Endothelial cell of umbilical vein (primary cell): ENCODE measurements around the gene SDHAF2. TPM values are rescaled to one million over a fixed set of nuclear protein-coding genes. Genes with fewer than 3 reads are reported as not detected.
A peak's percentile ranks its signal among the peaks of the same experiment; 100 is the strongest.

Experiments used
- Bru-seq: library from RNA; stranded (reverse); fragments of 400-500 nt; gene quantifications from one replicate; lab custom pipeline; 2021; lab: Mats Ljungman, UMichigan
- BruChase-seq, 2 experiments: library from RNA; stranded (reverse); fragments of 400-500 nt; gene quantifications; one replicate each; lab custom pipeline; 2021; lab: Mats Ljungman, UMichigan
- BruUV-seq: library from RNA; stranded (reverse); fragments of 400-500 nt; replicated peaks from 2 replicates; lab custom pipeline; 2021; lab: Mats Ljungman, UMichigan
- CTCF ChIA-PET: fragments of 300-600, 350-600 bp; sonication (Branson Sonifier 250); formaldehyde crosslinking; loops from one replicate; lab custom pipeline; 2021; ENCODE audit warnings: antibody characterized with exemption, inconsistent platforms; lab: Charles Lee
- POLR2A ChIA-PET: fragments of 300-600, 350-600 bp; sonication (Branson Sonifier 250); formaldehyde crosslinking; loops from one replicate; lab custom pipeline; 2021; ENCODE audit warnings: antibody characterized with exemption, inconsistent platforms; lab: Charles Lee
- DNase-seq: peaks from one replicate; pipeline ENCODE4 v3.0.0-alpha.2; 2011; ENCODE audit warnings: low read depth, low spot score
- FAIRE-seq: peaks from 2 replicates; lab custom pipeline; 2011; peaks lifted over from hg19 to GRCh38; lab: Jason Lieb, UNC
- H2AFZ ChIP-seq: 2 replicates; pipeline ENCODE4 v1.6.0; 2012; ENCODE audit warnings: low read depth, low read length, control low read depth, inconsistent platforms
- H3K27ac ChIP-seq: 2 replicates; pipeline ENCODE4 v1.5.1; 2011; ENCODE audit warnings: low read depth, mild to moderate bottlenecking, control low read depth, low read length, moderate library complexity; ENCODE audit not compliant: insufficient read depth
- H3K27me3 ChIP-seq, 2 experiments: 2 replicates each; pipeline versions ENCODE4 v1.6.0 to v1.6.1; 2011; ENCODE audit warnings: low read length in 2 of 2, mixed read lengths in 1 of 2; ENCODE audit not compliant: control insufficient read depth in 2 of 2, insufficient read depth in 2 of 2
- H3K36me3 ChIP-seq, 2 experiments: 2 replicates in 1 of 2; 3 replicates in 1 of 2; pipeline ENCODE4 v1.5.1; 2011; ENCODE audit warnings: low read length in 2 of 2, mild to moderate bottlenecking in 1 of 2, moderate library complexity in 1 of 2; ENCODE audit not compliant: control insufficient read depth in 2 of 2, insufficient read depth in 2 of 2; ENCODE audit errors: extremely low read depth in 1 of 2
- H3K4me1 ChIP-seq: 3 replicates; pipeline ENCODE4 v1.5.1; 2011; ENCODE audit warnings: mild to moderate bottlenecking, low read length; ENCODE audit not compliant: control insufficient read depth, insufficient read depth; ENCODE audit errors: extremely low read depth
- H3K4me2 ChIP-seq: 2 replicates; pipeline ENCODE4 v1.6.1; 2011; ENCODE audit warnings: low read length, control low read depth, mixed read lengths; ENCODE audit not compliant: insufficient read depth
- H3K4me3 ChIP-seq, 3 experiments: fragments of 200-600 bp in 1 of 3; sonication (generic), shearing (Covaris generic) in 1 of 3; replicated peaks in 1 of 3; 2 replicates each; pipeline ENCODE4 v1.5.1; 2011 to 2016; ENCODE audit warnings: control low read depth in 3 of 3, low read length in 3 of 3, mild to moderate bottlenecking in 2 of 3, inconsistent platforms in 1 of 3, low read depth in 1 of 3, moderate library complexity in 1 of 3; ENCODE audit not compliant: insufficient read depth in 1 of 3
- H3K79me2 ChIP-seq: 2 replicates; pipeline ENCODE4 v1.6.0; 2012; ENCODE audit warnings: low read length, inconsistent platforms; ENCODE audit not compliant: control insufficient read depth, insufficient read depth
- H3K9ac ChIP-seq: replicated peaks from 2 replicates; pipeline ENCODE3; 2011; ENCODE audit warnings: low read length, control low read depth; ENCODE audit not compliant: insufficient read depth; ENCODE audit errors: extremely low read depth
- H3K9me1 ChIP-seq: replicated peaks from 3 replicates; pipeline ENCODE4 v1.6.0; 2011; ENCODE audit warnings: mild to moderate bottlenecking, low read length; ENCODE audit not compliant: control insufficient read depth, insufficient read depth; ENCODE audit errors: extremely low read depth
- H3K9me3 ChIP-seq: replicated peaks from 2 replicates; pipeline ENCODE4 v1.5.1; 2012; ENCODE audit warnings: low read length, inconsistent platforms; ENCODE audit not compliant: control insufficient read depth, insufficient read depth
- H4K20me1 ChIP-seq: replicated peaks from 2 replicates; pipeline ENCODE3; 2011; ENCODE audit warnings: mild to moderate bottlenecking, low read length; ENCODE audit not compliant: control insufficient read depth, insufficient read depth; ENCODE audit errors: extremely low read depth
- GATA2 ChIP-seq: IDR thresholded peaks from 2 replicates; pipeline ENCODE4 v1.7.0; 2011; ENCODE audit warnings: low read depth, mild to moderate bottlenecking, moderate library complexity, mixed read lengths, low read length; ENCODE audit not compliant: insufficient read length, insufficient read depth
- JUN ChIP-seq: IDR thresholded peaks from 2 replicates; pipeline ENCODE4 v1.6.1; 2011; ENCODE audit warnings: borderline replicate concordance, low read depth; ENCODE audit not compliant: insufficient read length, insufficient read depth
- POLR2A ChIP-seq: IDR thresholded peaks from 2 replicates; pipeline ENCODE4 v1.6.1; 2012; ENCODE audit warnings: low read depth, mild to moderate bottlenecking, control low read depth, low read length
- POLR2AphosphoS5 ChIP-seq: IDR thresholded peaks from 2 replicates; pipeline ENCODE4 v1.6.1; 2012; ENCODE audit warnings: low read depth, mild to moderate bottlenecking, control low read depth, low read length, moderate library complexity; ENCODE audit not compliant: insufficient read depth
- dilution Hi-C: fragments of 300-500 bp; cut with MboI; formaldehyde crosslinking; loops from one replicate; pipeline ENCODE4 v1.15.0; 2019; ENCODE audit warnings: low sequenced_read_pairs; ENCODE audit not compliant: extremely low pct_ligation_motif_present
- intact Hi-C: fragments of 100-400 bp; cut with micrococcal nuclease; formaldehyde crosslinking; loops from one replicate; pipeline ENCODE4 v1.10.0; 2022
- long read RNA-seq: library from polyadenylated mRNA; stranded (forward); transcript quantifications from one replicate; pipeline ENCODE4 v2.0.0, GENCODE V29; 2021
- polyA minus RNA-seq, 3 experiments: library from RNA; depleted of rRNA, polyadenylated mRNA; stranded (reverse); fragments of >200 nt; gene quantifications; 1 replicate in 1 of 3; 2 replicates in 2 of 3; pipeline ENCODE4 v1.2.3, GENCODE V29; 2011
- polyA plus RNA-seq, 4 experiments: library from polyadenylated mRNA; depleted of rRNA in 3 of 4; stranded (reverse) in 3 of 4; unstranded in 1 of 4; fragments of >200 nt; gene quantifications; 2 replicates each; pipeline versions ENCODE4 v1.2.1 to v1.2.3, GENCODE V29; 2011 to 2012; ENCODE audit warnings: missing spikeins in 1 of 4
- total RNA-seq: library from RNA; stranded (reverse); gene quantifications from 2 replicates; pipeline ENCODE4 v1.2.3, GENCODE V29; 2021
- TF ChIP-seq, protein P1 (sequence below): IDR thresholded peaks from 2 replicates; pipeline ENCODE4 v1.6.1; 2011; ENCODE audit not compliant: insufficient read depth, insufficient read length

The SDHAF2 gene
- 40.3 and 44.5 TPM in 2 replicates for total RNA-seq
- 128 and 137 TPM in 2 replicates for polyA plus RNA-seq
- 132 and 136 TPM in 2 replicates for polyA plus RNA-seq (2011; cell fraction: cytosol; rRNA removed)
- polyA plus RNA-seq (2011; cell fraction: nucleus; rRNA removed): 61.4 and 63.0 TPM in 2 replicates
- 54.2 and 55.8 TPM in 2 replicates for polyA plus RNA-seq (2012)
- polyA minus RNA-seq: 77.1 and 86.1 TPM in 2 replicates
- 60.9 TPM for polyA minus RNA-seq (2011; cell fraction: cytosol; rRNA and poly(A)+ RNA removed)
- 43.3 and 79.5 TPM in 2 replicates for polyA minus RNA-seq (2011; cell fraction: nucleus; rRNA and poly(A)+ RNA removed)
- Bru-seq, nascent RNA: percentile 85 among the genes with signal in this experiment
- BruChase-seq, experiment 1, labeled RNA remaining after a 6-hour chase: percentile 86 among the genes with signal in this experiment
- percentile 93 among the genes with signal in this experiment for BruChase-seq, experiment 2, labeled RNA remaining after a 2-hour chase
- long read RNA-seq, transcript SDHAF2-201 (4 exons, 2,033 nt): major isoform, 162 of 206 reads
- long read RNA-seq, transcript SDHAF2-206 (2 exons, 835 nt): minor isoform, 33 of 206 reads
- long read RNA-seq, partial matches to known transcripts: 0 of 206 reads
- long read RNA-seq, other reads (novel, unspliced or antisense): 4 of 206 reads

- intact Hi-C loops: loop anchor here (2.0 kb wide), 1 partner anchor 67 kb away; the partner anchor contains the start of gene TMEM138
- H3K9me1 ChIP-seq: no peaks in the 10 kb centered on the region
- H3K9me3 ChIP-seq: no peaks in the 10 kb centered on the region
- TF ChIP-seq POLR2AphosphoS5 (peak; percentile 92), GATA2 (no peak), POLR2A (peak; percentile 91), JUN (no peak)
- TF ChIP-seq, protein P1, sequence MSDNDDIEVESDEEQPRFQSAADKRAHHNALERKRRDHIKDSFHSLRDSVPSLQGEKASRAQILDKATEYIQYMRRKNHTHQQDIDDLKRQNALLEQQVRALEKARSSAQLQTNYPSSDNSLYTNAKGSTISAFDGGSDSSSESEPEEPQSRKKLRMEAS: peak; percentile 22
- CTCF ChIA-PET: interaction anchor here (0.7 to 1.9 kb wide), 6 partner anchors 9 to 209 kb away, joined by 3 to 21 read pairs (median 5); no protein-coding TSS in a partner anchor
- H3K4me2 ChIP-seq: peak within 1 kb of the TSS; percentile 100
- no peaks in the 10 kb centered on the region for H4K20me1 ChIP-seq
- DNase-seq: peak; percentile 94
- peak within 1 kb of the TSS; percentile 99 for H3K27ac ChIP-seq
- POLR2A ChIA-PET: no interaction called here
- H3K79me2 ChIP-seq: peaks cover 76% of the 10 kb centered on the region
- dilution Hi-C loops: no loop called here
- peak; percentile 75 for FAIRE-seq
- peak within 1 kb of the TSS; percentile 79 for H2AFZ ChIP-seq
- H3K27me3 ChIP-seq: no peaks in the 10 kb centered on the region
- TSS peak; percentile 64 for BruUV-seq
- H3K4me1 ChIP-seq: peaks cover 20% of the 10 kb centered on the region
- peak within 1 kb of the TSS; percentile 99 for H3K9ac ChIP-seq
- peak within 1 kb of the TSS; percentile 87 to 100 (median 100) for H3K4me3 ChIP-seq
- peaks cover 6 to 15% of the 10 kb centered on the region in 2 experiments for H3K36me3 ChIP-seq
Observed at GRCh38 chr11:61429691-61430582, at the start of gene SDHAF2, which contains the start of gene CPSF7. TSS of gene SDHAF2 (plus strand) at chr11:61430124. CDS start at chr11:61430147, 23 bp downstream. TSS of gene CPSF7 (minus strand) at chr11:61429975. CDS start at chr11:61429235, 740 bp downstream.
